Stimulated activated CD8-positive, alpha-beta memory T cell treated with anti-CD3 and anti-CD28 coated beads, Interleukin-4, amount 100 ng/mL, for 1 hour (primary cell): ENCODE measurements around the gene DBN1.
A peak's percentile ranks its signal among the peaks of the same experiment; 100 is the strongest.

Experiments
- DNase-seq, 2 donors: peaks; one replicate each; pipeline ENCODE4 v3.0.0-alpha.2; 2020; ENCODE audit warnings: low read depth in 2 of 2, low spot score in 1 of 2

Gene DBN1

GRCh38 chr5:177473443-177474001 is at the start of gene DBN1:
Gene DBN1 (minus strand): TSS chr5:177473634. CDS start chr5:177473521, 113 bp downstream.
- no peak for DNase-seq

GRCh38 chr5:177520916-177521513 is 47.6 kb upstream of the DBN1 start:
- DNase-seq, result no peak

- DNase-seq, result no peak
Measured at GRCh38 chr5:177520271-177520670, 46.8 kb upstream of the DBN1 start.

DNA sequence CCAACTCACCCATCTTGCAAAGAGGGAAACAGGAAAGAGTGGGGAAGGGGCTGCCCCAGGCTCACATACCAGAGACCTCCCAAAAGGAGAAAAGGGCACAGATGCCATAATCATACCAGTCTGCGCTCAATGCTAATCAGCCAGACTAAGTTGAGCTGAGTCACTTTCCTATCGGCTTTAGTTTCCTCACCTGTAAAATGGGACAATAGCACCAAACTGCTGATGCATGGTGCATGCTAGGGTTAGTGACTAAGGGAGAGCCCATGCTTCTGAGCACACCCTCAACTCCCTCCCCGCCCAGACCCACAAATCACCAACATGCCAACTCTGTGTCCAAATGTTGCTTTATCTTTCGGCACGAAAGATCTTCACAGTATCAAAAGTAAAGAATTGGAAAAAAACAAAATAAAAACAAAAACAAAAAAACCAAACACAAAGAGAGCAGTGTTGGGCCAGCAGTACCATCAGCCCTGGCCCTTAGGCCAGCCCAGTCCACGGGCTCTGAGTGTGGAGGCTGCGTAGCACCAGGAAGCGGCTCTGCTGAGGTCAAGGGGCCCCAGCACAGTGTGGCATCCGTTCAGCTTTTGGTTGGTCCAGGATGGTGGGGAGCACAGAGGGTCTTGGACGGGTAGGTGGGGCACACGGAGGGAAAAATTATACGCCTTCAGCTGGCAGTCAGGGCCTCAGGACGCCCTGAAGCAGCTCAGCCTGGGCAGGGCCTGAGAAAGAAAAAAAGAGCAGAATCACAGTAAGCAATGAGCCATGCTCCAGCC is 46.2 kb upstream of the DBN1 start:
- DNase-seq, result no peak

- DNase-seq, result peak; percentile 83 to 91
Measured at GRCh38 chr5:177516601-177517568, 43.5 kb upstream of the DBN1 start, which contains the start of gene DDX41. Gene DDX41 (minus strand): TSS chr5:177516961. CDS start chr5:177516945, 16 bp downstream.

- no peak for DNase-seq
Measured at GRCh38 chr5:177515580-177515979, 42.1 kb upstream of the DBN1 start.

DNA sequence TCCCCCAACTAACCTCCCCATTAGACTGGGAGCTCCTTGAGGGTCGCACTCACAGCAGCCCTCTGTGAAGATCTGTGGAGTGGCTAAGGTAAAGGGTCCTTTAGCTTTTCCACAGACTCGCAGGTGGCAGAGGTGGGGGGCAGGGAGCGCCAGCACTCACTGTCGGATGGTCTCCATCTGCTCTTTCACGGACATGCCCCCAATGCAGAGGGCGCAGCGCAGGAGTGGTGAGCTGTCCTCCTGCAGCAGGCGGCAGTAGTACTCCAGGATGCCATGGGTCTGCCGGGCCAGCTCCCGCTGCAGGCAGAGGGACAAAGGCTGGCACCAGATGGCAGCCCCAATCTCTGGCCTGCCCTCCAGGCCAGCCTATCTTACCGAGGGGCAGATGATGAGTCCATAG is 41.1 kb upstream of the DBN1 start:
- no peak for DNase-seq

- no peak for DNase-seq
Measured at GRCh38 chr5:177513500-177513899, 40.1 kb upstream of the DBN1 start.

- no peak for DNase-seq
Measured at GRCh38 chr5:177512736-177513380, 39.4 kb upstream of the DBN1 start.

GRCh38 chr5:177511796-177512675 is 38.6 kb upstream of the DBN1 start:
- no peak for DNase-seq

DNA sequence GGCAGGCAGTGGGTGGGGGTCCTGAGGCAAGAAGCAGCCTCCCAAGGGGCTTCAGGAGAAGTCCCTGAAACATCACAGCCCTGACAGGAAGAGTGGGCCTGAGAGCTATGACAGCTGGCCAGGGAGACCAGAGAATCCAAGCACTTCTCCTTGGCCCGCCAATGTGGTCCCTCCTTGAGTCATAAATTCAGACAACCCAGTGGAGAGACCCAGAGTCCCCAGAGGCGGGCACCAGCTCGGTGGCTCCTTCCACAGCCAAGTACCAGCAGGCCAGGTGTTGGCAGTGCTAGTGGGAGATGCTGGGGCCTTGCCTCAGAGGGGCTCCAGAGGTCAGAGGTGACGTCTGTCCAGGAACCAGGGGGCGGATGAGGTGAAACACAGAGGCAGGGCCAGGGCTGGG is 37.7 kb upstream of the DBN1 start:
- no peak for DNase-seq

GRCh38 chr5:177510567-177511053 is 37.2 kb upstream of the DBN1 start:
- DNase-seq, result no peak

DNA sequence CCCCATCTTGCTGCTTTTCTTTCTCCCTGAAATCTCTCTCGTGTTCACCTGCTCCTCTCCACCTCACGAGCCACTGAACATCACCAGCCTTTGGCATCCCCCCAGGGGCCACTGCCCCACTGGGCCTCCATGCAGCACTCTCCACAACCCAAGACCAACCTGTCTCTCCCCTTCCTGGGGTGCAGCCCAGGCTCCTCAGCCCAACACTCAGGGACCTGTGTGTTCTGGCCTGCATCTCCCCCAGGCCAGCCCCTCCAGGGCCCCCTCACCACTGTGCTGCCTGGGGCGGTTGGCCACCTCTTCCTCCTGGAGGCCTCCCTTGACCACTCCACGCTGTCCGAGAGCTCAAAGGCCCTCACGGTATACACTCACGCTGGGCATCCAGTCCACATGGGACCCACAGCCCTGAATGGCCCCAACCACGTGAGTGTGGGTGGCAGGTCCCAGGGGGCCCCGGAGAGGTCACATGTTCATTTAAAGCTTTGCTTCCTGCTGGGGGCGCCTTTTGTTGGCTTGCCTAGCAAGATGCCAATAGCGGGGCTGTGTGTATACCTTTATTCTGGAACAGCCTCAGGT is 36.6 kb upstream of the DBN1 start:
- no peak for DNase-seq

DNA sequence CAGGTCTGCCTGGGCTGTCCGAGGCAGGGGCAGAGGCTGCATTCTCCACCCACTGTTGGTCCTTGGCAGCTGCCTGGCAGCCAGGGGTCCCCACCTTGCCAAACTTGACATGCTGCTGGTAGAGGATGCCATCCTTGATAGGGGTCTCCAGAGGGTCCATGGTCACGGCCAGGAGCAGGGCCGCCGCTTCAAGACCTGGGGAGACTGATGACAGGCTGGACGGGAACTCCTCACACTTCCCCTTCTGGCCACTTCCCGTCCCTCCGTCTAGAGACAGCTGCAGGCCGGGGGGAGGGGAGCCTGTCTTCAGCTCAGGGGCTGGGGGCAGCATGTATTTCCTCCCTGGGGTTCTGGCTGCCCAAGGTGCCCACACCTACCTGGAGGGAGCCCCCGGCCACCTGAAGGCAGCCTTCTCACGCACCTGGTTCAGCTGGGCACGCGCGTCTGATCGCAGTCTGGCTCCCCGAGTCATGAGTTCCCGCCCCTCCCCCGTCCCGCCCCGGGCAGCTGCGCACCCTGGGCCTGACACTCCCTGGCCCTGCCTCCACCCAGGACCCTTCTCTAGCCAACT is 36.0 kb upstream of the DBN1 start, which contains the start of gene DOK3:
TSS of gene DOK3 (minus strand) at position 446 of the 571 bp plus-strand sequence. CDS start at position 160, 286 bp downstream.
- DNase-seq, result no peak

DNA sequence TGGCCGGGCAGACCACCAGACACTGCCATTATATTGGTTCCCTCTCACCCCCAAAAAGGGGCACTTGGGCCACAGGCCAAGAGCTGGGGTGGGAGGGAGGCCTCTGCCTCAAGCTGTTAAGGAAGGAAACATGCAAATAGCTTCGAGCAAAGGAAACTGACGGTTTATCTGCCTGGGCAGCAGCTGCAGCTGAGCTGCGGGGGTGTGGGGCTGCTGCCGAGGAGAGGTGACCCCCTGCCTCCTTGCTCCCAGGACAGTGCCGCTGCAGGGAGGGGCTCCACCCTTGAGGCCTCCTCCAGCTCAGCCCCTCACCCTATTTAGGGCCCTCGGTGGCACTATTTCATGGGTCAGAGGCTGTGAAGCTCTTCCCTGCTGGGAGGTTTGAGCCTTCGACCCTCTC is 35.4 kb upstream of the DBN1 start:
- no peak for DNase-seq

- no peak for DNase-seq
Measured at GRCh38 chr5:177508221-177508611, 34.8 kb upstream of the DBN1 start.

- DNase-seq, result no peak
Measured at GRCh38 chr5:177507596-177508220, 34.3 kb upstream of the DBN1 start.

- DNase-seq, result no peak
Measured at GRCh38 chr5:177507165-177507564, 33.7 kb upstream of the DBN1 start.
